ENCODE data around the gene CERS6. TPM values are rescaled to one million over a fixed set of nuclear protein-coding genes. Genes with fewer than 3 reads are reported as not detected.

Gene CERS6
- total RNA-seq, 1 experiment from 2014 or later, result 45.9 TPM

DNA sequence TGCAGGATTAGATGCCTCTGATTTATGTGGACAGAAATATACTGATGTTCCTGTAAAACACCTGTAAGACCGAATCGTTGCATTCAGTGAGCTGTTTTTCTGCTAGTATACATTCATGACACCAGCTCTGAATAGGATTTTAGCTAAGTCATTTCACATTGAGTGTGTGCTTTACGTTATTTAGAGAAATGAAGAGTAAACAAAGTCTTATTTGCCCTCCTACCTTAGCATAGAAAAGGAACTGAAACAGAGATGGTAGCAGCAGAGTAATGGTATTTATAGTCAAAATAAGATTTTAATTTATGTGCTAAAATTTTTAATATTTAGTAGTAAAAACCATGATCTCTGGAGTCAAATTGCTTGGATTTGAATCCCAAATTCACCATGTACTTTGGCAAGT, 168.0 kb downstream of the CERS6 start:
- H3K36me3 Mint-ChIP-seq (ENCODE audit: insufficient read depth, unreplicated experiment), result no peaks in the 10 kb centered on the region
- peaks cover 38% of the 10 kb centered on the region for H3K4me1 Mint-ChIP-seq (ENCODE audit: low read depth, unreplicated experiment)
- no peaks in the 10 kb centered on the region for H3K9me3 Mint-ChIP-seq (ENCODE audit: low read depth, unreplicated experiment)
- no peak for DNase-seq
- CTCF ChIA-PET, result no interaction called here
- no peaks in the 10 kb centered on the region for H3K27me3 Mint-ChIP-seq (ENCODE audit: unreplicated experiment)
- TF ChIP-seq, protein P1, sequence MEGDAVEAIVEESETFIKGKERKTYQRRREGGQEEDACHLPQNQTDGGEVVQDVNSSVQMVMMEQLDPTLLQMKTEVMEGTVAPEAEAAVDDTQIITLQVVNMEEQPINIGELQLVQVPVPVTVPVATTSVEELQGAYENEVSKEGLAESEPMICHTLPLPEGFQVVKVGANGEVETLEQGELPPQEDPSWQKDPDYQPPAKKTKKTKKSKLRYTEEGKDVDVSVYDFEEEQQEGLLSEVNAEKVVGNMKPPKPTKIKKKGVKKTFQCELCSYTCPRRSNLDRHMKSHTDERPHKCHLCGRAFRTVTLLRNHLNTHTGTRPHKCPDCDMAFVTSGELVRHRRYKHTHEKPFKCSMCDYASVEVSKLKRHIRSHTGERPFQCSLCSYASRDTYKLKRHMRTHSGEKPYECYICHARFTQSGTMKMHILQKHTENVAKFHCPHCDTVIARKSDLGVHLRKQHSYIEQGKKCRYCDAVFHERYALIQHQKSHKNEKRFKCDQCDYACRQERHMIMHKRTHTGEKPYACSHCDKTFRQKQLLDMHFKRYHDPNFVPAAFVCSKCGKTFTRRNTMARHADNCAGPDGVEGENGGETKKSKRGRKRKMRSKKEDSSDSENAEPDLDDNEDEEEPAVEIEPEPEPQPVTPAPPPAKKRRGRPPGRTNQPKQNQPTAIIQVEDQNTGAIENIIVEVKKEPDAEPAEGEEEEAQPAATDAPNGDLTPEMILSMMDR (IDR thresholded peaks at IDR 0.05; ENCODE audit: unreplicated experiment), result no peak
- BruUV-seq (replicated peaks), result no TSS peak
- intact Hi-C loops (cut with micrococcal nuclease; ENCODE audit: unreplicated experiment), result no loop called here
- H3K4me3 Mint-ChIP-seq (ENCODE audit: low read depth, unreplicated experiment), result no peak overlapping the region
- no peak overlapping the region for H3K27ac Mint-ChIP-seq (ENCODE audit: unreplicated experiment)

DNA sequence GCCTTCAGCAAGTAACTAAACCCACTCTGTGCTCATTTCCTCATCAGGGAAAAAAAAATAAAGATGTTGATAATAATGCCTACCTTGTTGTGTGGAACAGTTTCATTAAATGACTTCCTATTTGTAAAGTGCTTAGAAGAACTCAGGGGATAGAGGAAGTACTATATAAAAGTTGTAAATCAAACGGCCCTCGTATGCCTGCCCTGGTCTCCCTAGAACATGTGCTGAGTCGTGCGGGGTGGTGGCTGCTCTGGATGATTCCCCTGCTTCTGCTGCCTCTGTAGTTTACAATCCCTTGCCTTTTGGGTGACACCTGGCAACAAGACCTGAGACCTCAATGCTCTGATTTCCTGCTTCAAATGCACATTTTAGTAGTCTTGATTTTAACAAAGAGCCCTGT, 170.0 kb downstream of the CERS6 start:
- Mint-ChIP-seq H3K4me1 (ENCODE audit: low read depth, unreplicated experiment) (peaks cover 36% of the 10 kb centered on the region), H3K9me3 (ENCODE audit: low read depth, unreplicated experiment) (no peaks in the 10 kb centered on the region), H3K36me3 (ENCODE audit: insufficient read depth, unreplicated experiment) (no peaks in the 10 kb centered on the region), H3K4me3 (ENCODE audit: low read depth, unreplicated experiment) (no peak overlapping the region), H3K27ac (ENCODE audit: unreplicated experiment) (no peak overlapping the region), H3K27me3 (ENCODE audit: unreplicated experiment) (no peaks in the 10 kb centered on the region)
- TF ChIP-seq, protein P1 (IDR thresholded peaks at IDR 0.05; ENCODE audit: unreplicated experiment), result no peak
- DNase-seq, result no peak
- intact Hi-C loops (cut with micrococcal nuclease; ENCODE audit: unreplicated experiment), result no loop called here
- CTCF ChIA-PET, result interaction anchor here (0.6 kb wide), 1 partner anchor 1192 kb away, joined by 3 read pairs; no protein-coding TSS in a partner anchor
- no TSS peak for BruUV-seq (replicated peaks)

- Mint-ChIP-seq H3K9me3 (ENCODE audit: low read depth, unreplicated experiment) (no peaks in the 10 kb centered on the region), H3K27ac (ENCODE audit: unreplicated experiment) (no peak overlapping the region), H3K4me1 (ENCODE audit: low read depth, unreplicated experiment) (peaks cover 30% of the 10 kb centered on the region), H3K36me3 (ENCODE audit: insufficient read depth, unreplicated experiment) (no peaks in the 10 kb centered on the region), H3K27me3 (ENCODE audit: unreplicated experiment) (no peaks in the 10 kb centered on the region), H3K4me3 (ENCODE audit: low read depth, unreplicated experiment) (no peak overlapping the region)
- no TSS peak for BruUV-seq (replicated peaks)
- TF ChIP-seq, protein P1 (IDR thresholded peaks at IDR 0.05; ENCODE audit: unreplicated experiment), result no peak
- intact Hi-C loops (cut with micrococcal nuclease; ENCODE audit: unreplicated experiment), result no loop called here
- no peak for DNase-seq
- CTCF ChIA-PET, result interaction anchor here (0.6 kb wide), 1 partner anchor 1193 kb away, joined by 3 read pairs; no protein-coding TSS in a partner anchor
These were observed 170.6 kb downstream of the CERS6 start for GRCh38 chr2:168626647-168627046.

- Mint-ChIP-seq H3K27ac (ENCODE audit: unreplicated experiment) (no peak overlapping the region), H3K4me3 (ENCODE audit: low read depth, unreplicated experiment) (no peak overlapping the region), H3K4me1 (ENCODE audit: low read depth, unreplicated experiment) (no peaks in the 10 kb centered on the region), H3K36me3 (ENCODE audit: insufficient read depth, unreplicated experiment) (no peaks in the 10 kb centered on the region), H3K9me3 (ENCODE audit: low read depth, unreplicated experiment) (no peaks in the 10 kb centered on the region), H3K27me3 (ENCODE audit: unreplicated experiment) (no peaks in the 10 kb centered on the region)
- intact Hi-C loops (cut with micrococcal nuclease; ENCODE audit: unreplicated experiment), result no loop called here
- CTCF ChIA-PET, result interaction anchor here (1.0 kb wide), 1 partner anchor 10 kb away, joined by 3 read pairs; no protein-coding TSS in a partner anchor
- no TSS peak for BruUV-seq (replicated peaks)
- DNase-seq, result no peak
- TF ChIP-seq, protein P1 (IDR thresholded peaks at IDR 0.05; ENCODE audit: unreplicated experiment), result no peak
These were observed 176.6 kb downstream of the CERS6 start for GRCh38 chr2:168632709-168633121.
